ENCODE results near the gene SLC22A23. TPM values are rescaled to one million over a fixed set of nuclear protein-coding genes. Genes with fewer than 3 reads are reported as not detected.

Gene SLC22A23
- total RNA-seq, 4 donors from 2014 or later, result 7.6 to 13.1 (median 9.5) TPM

GRCh38 chr6:3410385-3411360 is 46.2 kb downstream of the SLC22A23 start:
- Histone ChIP-seq H3K9me3 (no peaks in the 10 kb centered on the region), H3K36me3 (peaks cover 0 to 15% (median 6%) of the 10 kb centered on the region in 4 donors), H3K27me3 (no peaks in the 10 kb centered on the region), H3K27ac (replicated peaks in 1 of 4) (no peak overlapping the region), H3K4me1 (peaks cover 0 to 15% (median 10%) of the 10 kb centered on the region in 4 donors), H3K4me3 (no peak overlapping the region)
- intact Hi-C loops (cut with DNase I), result loop anchor here (5.0 kb wide), 1 partner anchor 322 kb away; no protein-coding TSS in a partner anchor
- no peak for DNase-seq (ENCODE audit: extremely low spot score)
- TF ChIP-seq, protein P1, sequence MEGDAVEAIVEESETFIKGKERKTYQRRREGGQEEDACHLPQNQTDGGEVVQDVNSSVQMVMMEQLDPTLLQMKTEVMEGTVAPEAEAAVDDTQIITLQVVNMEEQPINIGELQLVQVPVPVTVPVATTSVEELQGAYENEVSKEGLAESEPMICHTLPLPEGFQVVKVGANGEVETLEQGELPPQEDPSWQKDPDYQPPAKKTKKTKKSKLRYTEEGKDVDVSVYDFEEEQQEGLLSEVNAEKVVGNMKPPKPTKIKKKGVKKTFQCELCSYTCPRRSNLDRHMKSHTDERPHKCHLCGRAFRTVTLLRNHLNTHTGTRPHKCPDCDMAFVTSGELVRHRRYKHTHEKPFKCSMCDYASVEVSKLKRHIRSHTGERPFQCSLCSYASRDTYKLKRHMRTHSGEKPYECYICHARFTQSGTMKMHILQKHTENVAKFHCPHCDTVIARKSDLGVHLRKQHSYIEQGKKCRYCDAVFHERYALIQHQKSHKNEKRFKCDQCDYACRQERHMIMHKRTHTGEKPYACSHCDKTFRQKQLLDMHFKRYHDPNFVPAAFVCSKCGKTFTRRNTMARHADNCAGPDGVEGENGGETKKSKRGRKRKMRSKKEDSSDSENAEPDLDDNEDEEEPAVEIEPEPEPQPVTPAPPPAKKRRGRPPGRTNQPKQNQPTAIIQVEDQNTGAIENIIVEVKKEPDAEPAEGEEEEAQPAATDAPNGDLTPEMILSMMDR (IDR thresholded peaks at IDR 0.05), result peak; percentile 58 to 74 (median 64)
- TF ChIP-seq EP300 (IDR thresholded peaks at IDR 0.05), result no peak
- TF ChIP-seq POLR2AphosphoS5 (IDR thresholded peaks at IDR 0.05), result no peak
- no peak for TF ChIP-seq POLR2A (IDR thresholded peaks at IDR 0.05; ENCODE audit: low read depth)
- WGBS, result 66% methylated on average over 14 of the region's 15 CpGs

- Histone ChIP-seq H3K27ac (replicated peaks in 1 of 4) (no peak overlapping the region), H3K36me3 (peaks cover 0 to 13% (median 4%) of the 10 kb centered on the region in 4 donors), H3K4me1 (peaks cover 0 to 22% (median 17%) of the 10 kb centered on the region in 4 donors), H3K4me3 (no peak overlapping the region), H3K9me3 (no peaks in the 10 kb centered on the region), H3K27me3 (no peaks in the 10 kb centered on the region)
- DNase-seq (ENCODE audit: extremely low spot score), result no peak
- intact Hi-C loops (cut with DNase I), result loop anchor here (5.0 kb wide), 1 partner anchor 322 kb away; no protein-coding TSS in a partner anchor
- no peak for TF ChIP-seq POLR2AphosphoS5 (IDR thresholded peaks at IDR 0.05)
- no peak for TF ChIP-seq EP300 (IDR thresholded peaks at IDR 0.05)
- TF ChIP-seq, protein P1 (IDR thresholded peaks at IDR 0.05), result no peak
- TF ChIP-seq POLR2A (IDR thresholded peaks at IDR 0.05; ENCODE audit: low read depth), result no peak
- WGBS, result 92% methylated on average over 13 of the region's 13 CpGs
Observed at GRCh38 chr6:3409699-3410384, 47.0 kb downstream of the SLC22A23 start.

GRCh38 chr6:3408665-3409064 is 48.2 kb downstream of the SLC22A23 start:
- TF ChIP-seq EP300 (IDR thresholded peaks at IDR 0.05) (no peak), POLR2AphosphoS5 (IDR thresholded peaks at IDR 0.05) (no peak), POLR2A (IDR thresholded peaks at IDR 0.05; ENCODE audit: low read depth) (no peak)
- TF ChIP-seq, protein P1 (IDR thresholded peaks at IDR 0.05), result no peak
- peaks cover 0 to 22% (median 17%) of the 10 kb centered on the region in 4 donors for H3K4me1 ChIP-seq
- no peak overlapping the region for H3K4me3 ChIP-seq
- no peaks in the 10 kb centered on the region for H3K9me3 ChIP-seq
- WGBS, result 90% methylated on average over 7 of the region's 7 CpGs
- DNase-seq (ENCODE audit: extremely low spot score), result no peak
- H3K36me3 ChIP-seq, result peaks cover 0 to 13% (median 4%) of the 10 kb centered on the region in 4 donors
- intact Hi-C loops (cut with DNase I), result no loop called here
- H3K27ac ChIP-seq (replicated peaks in 1 of 4), result no peak overlapping the region
- H3K27me3 ChIP-seq, result no peaks in the 10 kb centered on the region

DNA sequence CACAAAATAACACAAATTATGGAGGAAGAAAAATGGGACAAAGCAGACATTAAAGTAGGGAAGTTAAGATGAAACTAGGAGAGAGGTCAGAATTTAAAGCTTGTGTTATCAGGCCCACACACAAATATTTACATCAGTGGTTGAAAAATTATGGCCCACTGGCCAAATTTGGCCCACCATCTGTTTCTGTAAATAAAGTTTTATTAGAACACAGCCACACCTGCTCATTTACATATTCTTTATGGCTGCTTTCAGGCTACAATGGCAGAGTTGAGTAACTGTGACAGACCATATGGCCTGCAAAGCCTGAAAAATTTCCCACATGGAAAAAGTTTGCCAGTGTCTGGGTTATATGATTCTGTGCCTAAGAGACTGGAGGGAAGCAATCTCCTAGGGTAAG is 49.0 kb downstream of the SLC22A23 start:
- peaks cover 0 to 30% (median 25%) of the 10 kb centered on the region in 4 donors for H3K4me1 ChIP-seq
- no peak for TF ChIP-seq EP300 (IDR thresholded peaks at IDR 0.05)
- no peak for TF ChIP-seq POLR2AphosphoS5 (IDR thresholded peaks at IDR 0.05)
- TF ChIP-seq, protein P1 (IDR thresholded peaks at IDR 0.05), result no peak
- no peak for TF ChIP-seq POLR2A (IDR thresholded peaks at IDR 0.05; ENCODE audit: low read depth)
- DNase-seq (ENCODE audit: extremely low spot score), result no peak
- no peak overlapping the region for H3K27ac ChIP-seq (replicated peaks in 1 of 4)
- intact Hi-C loops (cut with DNase I), result no loop called here
- H3K9me3 ChIP-seq, result no peaks in the 10 kb centered on the region
- H3K36me3 ChIP-seq, result peaks cover 0 to 8% (median 2%) of the 10 kb centered on the region in 4 donors
- no peak overlapping the region for H3K4me3 ChIP-seq
- H3K27me3 ChIP-seq, result no peaks in the 10 kb centered on the region

Data from esophagus muscularis mucosa (tissue), 4 donors.